Body of pancreas (tissue), 4 donors: Measurements from ENCODE around the gene SRXN1. TPM values are rescaled to one million over a fixed set of nuclear protein-coding genes. Genes with fewer than 3 reads are reported as not detected.

Source experiments
- ATAC-seq: fragments of 150-250 bp; one replicate; pipeline ENCODE4 v1.9.1; 2016
- DNase-seq, 4 donors: peaks; one replicate each; pipeline ENCODE4 v3.0.0-alpha.2; 2019
- H3K27ac ChIP-seq, 4 donors: fragments of 200-600 bp; sonication (generic); 1 replicate in 3 of 4; 2 replicates in 1 of 4; pipeline versions ENCODE4 v1.5.1 to v1.6.1; 2016 to 2019; ENCODE audit warnings: mild to moderate bottlenecking in 1 of 4, mixed read lengths in 1 of 4, moderate library complexity in 1 of 4
- H3K27me3 ChIP-seq, 2 donors: fragments of 200-600 bp; sonication (generic); one replicate each; pipeline ENCODE4 v1.6.0; 2016; ENCODE audit warnings: mild to moderate bottlenecking in 1 of 2
- H3K36me3 ChIP-seq, 2 donors: fragments of 200-600 bp; sonication (generic); replicated peaks in 1 of 2; 2 replicates each; pipeline ENCODE4 v1.5.1; 2016; ENCODE audit warnings: low read depth in 2 of 2; ENCODE audit not compliant: insufficient read depth in 1 of 2
- H3K4me1 ChIP-seq: fragments of 200-600 bp; sonication (generic); one replicate; pipeline ENCODE4 v1.6.0; 2016
- H3K4me3 ChIP-seq, 2 donors: fragments of 200-600 bp; sonication (generic); 1 replicate in 1 of 2; 2 replicates in 1 of 2; pipeline ENCODE4 v1.5.1; 2016 to 2019
- H3K9me3 ChIP-seq, 3 donors: fragments of 200-600 bp; sonication (generic); 1 replicate in 2 of 3; 2 replicates in 1 of 3; pipeline ENCODE4 v1.5.1; 2016
- POLR2A ChIP-seq, 3 donors: fragments of 450-650 bp; IDR thresholded peaks; one replicate each; pipeline ENCODE4 v1.6.1; 2016; ENCODE audit warnings: antibody characterized with exemption in 3 of 3, mild to moderate bottlenecking in 2 of 3
- WGBS, 2 donors: methylation state at CpG; one replicate each; pipeline ENCODE4 v1.1.5; 2017; 5-methylcytosine and 5-hydroxymethylcytosine counted together
- intact Hi-C: fragments of 100-400 bp; cut with DNase I; formaldehyde crosslinking; loops from one replicate; pipeline ENCODE4 v1.15.1; 2023
- total RNA-seq, 2 donors: library from RNA; depleted of rRNA; stranded (reverse); fragments of >200 nt; gene quantifications; one replicate each; pipeline ENCODE4 v1.1.0, GENCODE V29; 2016
- TF ChIP-seq, protein P1 (sequence below), 7 experiments: fragments of 450-650 bp in 4 of 7; fragments of 200-600 bp in 3 of 7; sonication (generic) in 3 of 7; IDR thresholded peaks; one replicate each; pipeline ENCODE4 v1.5.1; 2016 to 2019; ENCODE audit warnings: antibody characterized with exemption in 7 of 7

Gene SRXN1
- total RNA-seq, 2 donors from 2014 or later: 7.9 to 9.9 TPM

DNA sequence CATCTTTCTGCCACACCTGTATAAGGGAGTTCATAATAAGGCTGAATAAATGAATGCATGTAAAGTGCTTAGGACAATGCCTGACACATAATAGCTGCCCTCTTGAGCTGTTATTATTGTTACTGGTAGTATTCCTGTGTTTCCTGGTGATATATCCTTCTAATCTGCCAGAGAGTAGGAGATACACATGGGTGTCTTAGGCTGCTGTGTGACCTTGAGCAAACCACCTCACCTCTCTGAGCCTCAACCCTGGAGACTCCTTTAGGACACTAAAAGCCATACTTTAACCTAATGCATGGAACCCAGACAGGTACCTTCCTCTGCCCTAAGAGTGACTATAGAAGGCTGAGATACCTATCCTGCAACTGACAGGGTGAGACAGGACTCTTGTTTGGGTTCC lies 15.1 kb upstream of the SRXN1 start:
- H3K36me3 ChIP-seq: no peaks in the 10 kb centered on the region
- no peak overlapping the region for H3K27ac ChIP-seq
- DNase-seq: no peak

DNA sequence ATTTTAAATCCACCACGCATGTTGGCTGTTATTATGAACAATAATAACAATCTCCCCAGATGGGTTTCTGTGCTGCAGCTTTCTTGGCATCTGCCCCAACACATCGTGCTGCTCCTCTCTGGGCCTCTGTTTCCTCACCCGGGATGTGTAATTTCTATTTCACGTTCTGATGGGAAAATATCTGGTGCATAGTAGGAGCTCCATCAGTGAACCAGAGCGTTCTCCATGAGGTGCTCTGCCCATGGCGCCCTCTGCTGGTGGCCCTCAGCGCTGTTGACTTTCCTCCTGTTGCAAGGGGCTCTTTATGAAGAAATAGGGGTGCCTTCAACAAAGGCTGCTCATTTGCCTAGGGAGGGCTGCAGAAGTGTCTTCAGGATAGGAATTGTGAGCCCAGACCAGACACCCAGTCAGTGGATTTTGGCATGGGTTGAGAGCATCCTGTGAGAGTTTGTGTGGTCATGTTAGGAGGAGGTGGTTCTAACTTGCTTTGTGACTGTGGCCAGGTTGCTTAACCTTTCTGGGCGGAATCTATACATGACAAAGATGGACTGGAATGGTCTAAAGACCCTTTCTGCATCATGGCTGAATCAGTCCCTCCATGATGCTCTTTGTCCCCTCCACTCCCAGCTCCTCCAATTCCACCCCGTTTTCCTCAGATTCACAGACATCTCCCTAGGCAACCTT lies 14.5 kb upstream of the SRXN1 start:
- H3K27me3 ChIP-seq: peaks cover 0 to 15% of the 10 kb centered on the region in 2 donors
- peak; percentile 40 to 70 (median 50) for DNase-seq
- intact Hi-C loops: no loop called here
- no peaks in the 10 kb centered on the region for H3K9me3 ChIP-seq
- H3K27ac ChIP-seq: no peak overlapping the region
- no peak for TF ChIP-seq POLR2A (IDR thresholded peaks at IDR 0.05)
- TF ChIP-seq, protein P1, sequence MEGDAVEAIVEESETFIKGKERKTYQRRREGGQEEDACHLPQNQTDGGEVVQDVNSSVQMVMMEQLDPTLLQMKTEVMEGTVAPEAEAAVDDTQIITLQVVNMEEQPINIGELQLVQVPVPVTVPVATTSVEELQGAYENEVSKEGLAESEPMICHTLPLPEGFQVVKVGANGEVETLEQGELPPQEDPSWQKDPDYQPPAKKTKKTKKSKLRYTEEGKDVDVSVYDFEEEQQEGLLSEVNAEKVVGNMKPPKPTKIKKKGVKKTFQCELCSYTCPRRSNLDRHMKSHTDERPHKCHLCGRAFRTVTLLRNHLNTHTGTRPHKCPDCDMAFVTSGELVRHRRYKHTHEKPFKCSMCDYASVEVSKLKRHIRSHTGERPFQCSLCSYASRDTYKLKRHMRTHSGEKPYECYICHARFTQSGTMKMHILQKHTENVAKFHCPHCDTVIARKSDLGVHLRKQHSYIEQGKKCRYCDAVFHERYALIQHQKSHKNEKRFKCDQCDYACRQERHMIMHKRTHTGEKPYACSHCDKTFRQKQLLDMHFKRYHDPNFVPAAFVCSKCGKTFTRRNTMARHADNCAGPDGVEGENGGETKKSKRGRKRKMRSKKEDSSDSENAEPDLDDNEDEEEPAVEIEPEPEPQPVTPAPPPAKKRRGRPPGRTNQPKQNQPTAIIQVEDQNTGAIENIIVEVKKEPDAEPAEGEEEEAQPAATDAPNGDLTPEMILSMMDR (IDR thresholded peaks at IDR 0.05): peak; percentile 32 to 71 (median 56)
- no peak for ATAC-seq
- no peaks in the 10 kb centered on the region for H3K36me3 ChIP-seq
- no peak overlapping the region for H3K4me3 ChIP-seq
- H3K4me1 ChIP-seq: peaks cover 4% of the 10 kb centered on the region
- WGBS, 2 donors: 22 to 25% methylated on average over 9 of the region's 9 CpGs

More for the DNA sequence above, 15.1 kb upstream of the SRXN1 start:
- peaks cover 0 to 14% of the 10 kb centered on the region in 2 donors for H3K27me3 ChIP-seq
- H3K4me3 ChIP-seq: no peak overlapping the region
- H3K9me3 ChIP-seq: no peaks in the 10 kb centered on the region
- peaks cover 4% of the 10 kb centered on the region for H3K4me1 ChIP-seq
- ATAC-seq: no peak
- intact Hi-C loops: no loop called here
- TF ChIP-seq, protein P1 (IDR thresholded peaks at IDR 0.05): no peak
- no peak for TF ChIP-seq POLR2A (IDR thresholded peaks at IDR 0.05)

DNA sequence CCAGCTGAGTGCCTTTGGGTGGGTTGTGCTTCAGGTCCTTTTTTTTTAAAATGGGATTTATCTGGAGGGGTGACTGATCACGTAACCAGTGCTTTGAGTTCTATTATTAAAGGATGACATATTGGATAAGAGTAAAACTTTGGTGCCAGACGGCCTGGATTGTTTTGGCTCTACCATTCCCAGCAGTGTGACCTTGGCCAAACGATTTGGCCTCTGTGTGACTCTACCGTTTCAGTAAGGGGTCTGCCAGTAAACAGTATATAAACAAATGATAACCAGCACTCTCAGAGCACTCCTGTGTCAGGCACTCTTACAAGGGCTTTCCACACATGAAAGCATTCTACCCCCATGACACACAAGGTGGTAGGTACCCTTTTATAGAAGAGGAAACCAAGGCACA lies 13.9 kb upstream of the SRXN1 start:
- Histone ChIP-seq H3K4me3 (no peak overlapping the region), H3K27ac (no peak overlapping the region), H3K4me1 (peaks cover 7% of the 10 kb centered on the region), H3K9me3 (no peaks in the 10 kb centered on the region), H3K27me3 (peaks cover 0 to 15% of the 10 kb centered on the region in 2 donors), H3K36me3 (no peaks in the 10 kb centered on the region)
- ATAC-seq: no peak
- 22 to 23% methylated on average over 4 of the region's 4 CpGs for WGBS, 2 donors
- no peak for TF ChIP-seq POLR2A (IDR thresholded peaks at IDR 0.05)
- TF ChIP-seq, protein P1 (IDR thresholded peaks at IDR 0.05): no peak
- no peak for DNase-seq
- intact Hi-C loops: no loop called here

DNA sequence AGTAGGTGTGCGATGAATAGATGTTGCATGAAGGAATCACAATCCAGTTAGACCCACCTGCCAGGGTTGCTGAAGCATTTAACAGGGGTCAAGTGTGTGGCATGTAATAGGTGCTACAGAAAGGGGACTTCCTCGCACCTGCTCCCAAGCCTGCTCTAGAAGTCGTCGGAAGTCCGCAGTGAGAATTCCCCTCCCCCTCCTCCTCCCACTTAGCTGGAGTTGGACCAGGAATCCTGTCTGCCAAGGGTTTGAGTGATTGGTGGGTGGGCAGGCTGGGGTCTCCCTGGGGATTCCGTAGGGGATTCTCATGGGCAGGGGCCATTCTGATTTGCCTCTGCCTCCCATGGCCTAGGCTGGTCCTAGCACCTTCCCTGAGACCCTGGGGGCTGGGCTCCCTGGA lies 12.3 kb upstream of the SRXN1 start:
- DNase-seq: no peak
- whole genome bisulfite sequencing, 2 donors: 26 to 32% methylated on average over 3 to 6 of the region's 6 CpGs
- intact Hi-C loops: no loop called here
- Histone ChIP-seq H3K36me3 (no peaks in the 10 kb centered on the region), H3K4me3 (no peak overlapping the region), H3K27me3 (peaks cover 0 to 21% of the 10 kb centered on the region in 2 donors), H3K27ac (no peak overlapping the region), H3K9me3 (no peaks in the 10 kb centered on the region), H3K4me1 (peaks cover 9% of the 10 kb centered on the region)
- ATAC-seq: no peak
- no peak for TF ChIP-seq POLR2A (IDR thresholded peaks at IDR 0.05)
- TF ChIP-seq, protein P1 (IDR thresholded peaks at IDR 0.05): no peak

DNA sequence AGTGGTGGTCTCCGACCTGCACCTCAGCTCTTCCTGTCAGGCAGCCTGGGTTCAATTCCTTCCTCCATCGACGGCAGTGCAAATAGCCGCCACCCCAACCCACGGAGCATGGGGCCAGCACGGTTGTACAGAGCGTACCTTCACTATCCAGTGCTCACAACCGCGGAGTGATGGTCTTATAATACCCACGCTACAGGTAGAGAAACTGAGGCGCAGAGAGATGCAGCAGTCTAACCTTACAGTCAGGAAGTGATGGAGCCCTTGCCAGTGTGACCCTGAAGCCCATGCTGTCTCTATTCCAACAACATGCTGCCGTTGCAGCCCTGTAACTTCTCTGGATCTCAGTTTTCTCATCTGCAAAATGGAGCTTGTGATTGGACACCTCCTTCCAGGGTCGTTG lies 11.6 kb upstream of the SRXN1 start:
- 17 to 26% methylated on average over 8 to 13 of the region's 13 CpGs for WGBS, 2 donors
- peaks cover 9% of the 10 kb centered on the region for H3K4me1 ChIP-seq
- H3K9me3 ChIP-seq: no peaks in the 10 kb centered on the region
- DNase-seq (no peak), ATAC-seq (no peak)
- H3K27ac ChIP-seq: no peak overlapping the region
- no peak overlapping the region for H3K4me3 ChIP-seq
- no peaks in the 10 kb centered on the region for H3K36me3 ChIP-seq
- peaks cover 0 to 21% of the 10 kb centered on the region in 2 donors for H3K27me3 ChIP-seq
- intact Hi-C loops: no loop called here
- TF ChIP-seq POLR2A (IDR thresholded peaks at IDR 0.05): no peak
- TF ChIP-seq, protein P1 (IDR thresholded peaks at IDR 0.05): no peak
